ENCODE measurements around the gene CEMIP. TPM values are rescaled to one million over a fixed set of nuclear protein-coding genes. Genes with fewer than 3 reads are reported as not detected.
"Not testable (repeated sequence)": the region's sequence is repeated elsewhere in the genome, so short reads cannot be mapped to it uniquely, and the experiment has no call there.

Gene CEMIP
- total and polyA plus RNA-seq, 2 donors: 0.28 to 2.9 TPM

GRCh38 chr15:80753161-80753560 lies 26.0 kb upstream of the CEMIP start:
- H3K27ac ChIP-seq (ENCODE audit: low read depth in 1 of 2, low read length in 1 of 2): no peak overlapping the region
- H3K9me3 ChIP-seq (ENCODE audit: control insufficient read depth in 2 of 2, insufficient read depth in 1 of 2, low read length in 1 of 2): no peaks in the 10 kb centered on the region
- 82% methylated on average over 2 of the region's 2 CpGs for WGBS
- no peaks in the 10 kb centered on the region for H3K27me3 ChIP-seq (ENCODE audit: control insufficient read depth in 2 of 2, insufficient read depth in 1 of 2, low read length in 1 of 2)
- H3K4me1 ChIP-seq (ENCODE audit: control insufficient read depth in 2 of 2, insufficient read depth in 2 of 2, low read length in 2 of 2): no peaks in the 10 kb centered on the region
- DNase-seq (ENCODE audit: low read depth in 6 of 9, low spot score in 9 of 9): no peak
- H3K36me3 ChIP-seq (ENCODE audit: control insufficient read depth in 2 of 2, insufficient read depth in 2 of 2, low read length in 1 of 2): no peaks in the 10 kb centered on the region
- H3K4me3 ChIP-seq (ENCODE audit: low read length in 2 of 2): no peak overlapping the region

DNA sequence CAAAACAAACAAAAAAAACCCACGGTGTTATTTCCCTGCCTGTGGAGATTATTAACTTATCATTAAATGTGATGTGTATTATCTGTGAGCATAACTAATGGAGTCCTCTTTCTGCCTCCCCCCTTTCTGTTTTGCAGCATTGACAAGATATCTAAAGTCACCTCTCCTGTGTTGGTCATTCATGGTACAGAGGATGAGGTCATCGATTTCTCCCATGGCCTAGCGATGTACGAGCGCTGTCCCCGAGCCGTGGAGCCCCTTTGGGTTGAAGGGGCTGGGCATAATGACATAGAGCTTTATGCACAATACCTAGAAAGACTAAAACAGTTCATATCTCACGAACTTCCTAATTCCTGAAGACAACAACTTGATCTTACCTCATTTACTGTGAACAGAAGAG lies 25.2 kb upstream of the CEMIP start:
- 97% methylated on average over 8 of the region's 8 CpGs for WGBS
- Histone ChIP-seq H3K4me3 (ENCODE audit: low read length in 2 of 2) (no peak overlapping the region), H3K36me3 (ENCODE audit: control insufficient read depth in 2 of 2, insufficient read depth in 2 of 2, low read length in 1 of 2) (no peaks in the 10 kb centered on the region), H3K9me3 (ENCODE audit: control insufficient read depth in 2 of 2, insufficient read depth in 1 of 2, low read length in 1 of 2) (no peaks in the 10 kb centered on the region), H3K27me3 (ENCODE audit: control insufficient read depth in 2 of 2, insufficient read depth in 1 of 2, low read length in 1 of 2) (no peaks in the 10 kb centered on the region), H3K4me1 (ENCODE audit: control insufficient read depth in 2 of 2, insufficient read depth in 2 of 2, low read length in 2 of 2) (no peaks in the 10 kb centered on the region), H3K27ac (ENCODE audit: low read depth in 1 of 2, low read length in 1 of 2) (no peak overlapping the region)
- DNase-seq (ENCODE audit: low read depth in 6 of 9, low spot score in 9 of 9): no peak

GRCh38 chr15:80755885-80756284 lies 23.3 kb upstream of the CEMIP start:
- no peak overlapping the region for H3K4me3 ChIP-seq (ENCODE audit: low read length in 2 of 2)
- no peaks in the 10 kb centered on the region for H3K9me3 ChIP-seq (ENCODE audit: control insufficient read depth in 2 of 2, insufficient read depth in 1 of 2, low read length in 1 of 2)
- H3K36me3 ChIP-seq (ENCODE audit: control insufficient read depth in 2 of 2, insufficient read depth in 2 of 2, low read length in 1 of 2): no peaks in the 10 kb centered on the region
- WGBS: 68% methylated on average over 3 of the region's 3 CpGs
- DNase-seq (ENCODE audit: low read depth in 6 of 9, low spot score in 9 of 9): no peak
- no peak overlapping the region for H3K27ac ChIP-seq (ENCODE audit: low read depth in 1 of 2, low read length in 1 of 2)
- no peaks in the 10 kb centered on the region for H3K27me3 ChIP-seq (ENCODE audit: control insufficient read depth in 2 of 2, insufficient read depth in 1 of 2, low read length in 1 of 2)
- H3K4me1 ChIP-seq (ENCODE audit: control insufficient read depth in 2 of 2, insufficient read depth in 2 of 2, low read length in 2 of 2): no peaks in the 10 kb centered on the region

DNA sequence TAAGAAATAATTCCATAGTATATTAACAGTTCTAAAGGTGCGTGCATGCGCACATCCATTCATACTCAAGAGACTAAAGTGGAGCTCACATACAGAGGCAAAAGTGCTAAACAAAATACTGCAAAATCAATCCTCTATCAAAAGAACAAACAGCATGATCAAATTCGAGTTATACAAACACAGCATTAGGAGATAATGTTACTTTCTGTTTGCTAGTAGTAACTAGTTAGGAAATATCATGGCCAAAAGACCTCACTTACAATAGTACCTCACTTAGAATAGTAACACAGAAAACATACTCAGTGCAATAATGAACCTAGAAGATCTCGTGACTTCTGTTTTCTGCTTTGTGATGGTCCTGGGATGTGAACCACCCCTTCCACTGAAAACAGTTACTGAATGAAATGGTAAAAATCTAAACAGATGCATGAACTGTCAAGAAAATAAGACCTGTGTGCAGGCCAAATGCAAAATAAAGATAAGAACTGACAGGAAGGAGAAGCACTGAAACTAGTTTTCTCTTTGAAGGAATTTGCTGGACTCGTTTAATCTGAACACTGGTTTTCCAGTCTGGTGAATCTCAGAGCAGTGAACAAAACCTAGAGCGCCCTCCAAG lies 20.9 kb upstream of the CEMIP start:
- H3K27ac ChIP-seq (ENCODE audit: low read depth in 1 of 2, low read length in 1 of 2): no peak overlapping the region
- no peaks in the 10 kb centered on the region for H3K27me3 ChIP-seq (ENCODE audit: control insufficient read depth in 2 of 2, insufficient read depth in 1 of 2, low read length in 1 of 2)
- no peak for DNase-seq (ENCODE audit: low read depth in 6 of 9, low spot score in 9 of 9)
- H3K36me3 ChIP-seq (ENCODE audit: control insufficient read depth in 2 of 2, insufficient read depth in 2 of 2, low read length in 1 of 2): no peaks in the 10 kb centered on the region
- WGBS: 70% methylated on average over 6 of the region's 6 CpGs
- H3K4me1 ChIP-seq (ENCODE audit: control insufficient read depth in 2 of 2, insufficient read depth in 2 of 2, low read length in 2 of 2): no peaks in the 10 kb centered on the region
- no peaks in the 10 kb centered on the region for H3K9me3 ChIP-seq (ENCODE audit: control insufficient read depth in 2 of 2, insufficient read depth in 1 of 2, low read length in 1 of 2)
- no peak overlapping the region for H3K4me3 ChIP-seq (ENCODE audit: low read length in 2 of 2)

GRCh38 chr15:80760960-80761359 lies 18.2 kb upstream of the CEMIP start:
- Histone ChIP-seq H3K9me3 (ENCODE audit: control insufficient read depth in 2 of 2, insufficient read depth in 1 of 2, low read length in 1 of 2) (no peaks in the 10 kb centered on the region), H3K27me3 (ENCODE audit: control insufficient read depth in 2 of 2, insufficient read depth in 1 of 2, low read length in 1 of 2) (no peaks in the 10 kb centered on the region), H3K4me3 (ENCODE audit: low read length in 2 of 2) (no peak overlapping the region), H3K4me1 (ENCODE audit: control insufficient read depth in 2 of 2, insufficient read depth in 2 of 2, low read length in 2 of 2) (no peaks in the 10 kb centered on the region), H3K36me3 (ENCODE audit: control insufficient read depth in 2 of 2, insufficient read depth in 2 of 2, low read length in 1 of 2) (no peaks in the 10 kb centered on the region), H3K27ac (ENCODE audit: low read depth in 1 of 2, low read length in 1 of 2) (no peak overlapping the region)
- DNase-seq (ENCODE audit: low read depth in 6 of 9, low spot score in 9 of 9): no peak
- WGBS: 26% methylated on average over 4 of the region's 4 CpGs

DNA sequence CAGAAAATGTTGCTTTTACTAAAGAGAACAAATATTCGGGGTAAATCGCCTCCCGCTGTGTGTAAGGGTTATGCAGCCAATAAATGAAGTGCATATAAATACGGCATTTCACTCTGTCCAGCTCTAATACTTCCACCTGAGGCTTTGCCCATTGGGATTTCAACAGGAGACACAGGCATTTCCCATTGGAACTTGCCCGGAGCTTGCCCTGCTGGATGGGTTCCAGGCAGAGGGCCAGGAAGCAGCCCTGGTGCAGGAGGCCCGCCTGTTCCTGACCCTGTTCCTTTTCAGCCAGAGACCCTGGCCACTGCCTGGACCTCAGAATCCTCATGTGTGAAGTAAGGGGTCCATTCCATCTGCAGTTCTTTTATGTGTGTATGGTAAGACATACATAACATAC lies 17.4 kb upstream of the CEMIP start:
- WGBS: 96% methylated on average over 6 of the region's 6 CpGs
- H3K4me1 ChIP-seq (ENCODE audit: control insufficient read depth in 2 of 2, insufficient read depth in 2 of 2, low read length in 2 of 2): no peaks in the 10 kb centered on the region
- H3K36me3 ChIP-seq (ENCODE audit: control insufficient read depth in 2 of 2, insufficient read depth in 2 of 2, low read length in 1 of 2): no peaks in the 10 kb centered on the region
- H3K27ac ChIP-seq (ENCODE audit: low read depth in 1 of 2, low read length in 1 of 2): no peak overlapping the region
- no peak for DNase-seq (ENCODE audit: low read depth in 6 of 9, low spot score in 9 of 9)
- no peaks in the 10 kb centered on the region for H3K27me3 ChIP-seq (ENCODE audit: control insufficient read depth in 2 of 2, insufficient read depth in 1 of 2, low read length in 1 of 2)
- no peaks in the 10 kb centered on the region for H3K9me3 ChIP-seq (ENCODE audit: control insufficient read depth in 2 of 2, insufficient read depth in 1 of 2, low read length in 1 of 2)
- no peak overlapping the region for H3K4me3 ChIP-seq (ENCODE audit: low read length in 2 of 2)

GRCh38 chr15:80763235-80763634 lies 15.9 kb upstream of the CEMIP start:
- H3K9me3 ChIP-seq (ENCODE audit: control insufficient read depth in 2 of 2, insufficient read depth in 1 of 2, low read length in 1 of 2); H3K4me3 ChIP-seq (ENCODE audit: low read length in 2 of 2); H3K4me1 ChIP-seq (ENCODE audit: control insufficient read depth in 2 of 2, insufficient read depth in 2 of 2, low read length in 2 of 2); H3K27ac ChIP-seq (ENCODE audit: low read depth in 1 of 2, low read length in 1 of 2); DNase-seq (ENCODE audit: low read depth in 6 of 9, low spot score in 9 of 9); H3K36me3 ChIP-seq (ENCODE audit: control insufficient read depth in 2 of 2, insufficient read depth in 2 of 2, low read length in 1 of 2); H3K27me3 ChIP-seq (ENCODE audit: control insufficient read depth in 2 of 2, insufficient read depth in 1 of 2, low read length in 1 of 2): not testable (repeated sequence)
- WGBS: over 99% methylated on average over 3 of the region's 3 CpGs

DNA sequence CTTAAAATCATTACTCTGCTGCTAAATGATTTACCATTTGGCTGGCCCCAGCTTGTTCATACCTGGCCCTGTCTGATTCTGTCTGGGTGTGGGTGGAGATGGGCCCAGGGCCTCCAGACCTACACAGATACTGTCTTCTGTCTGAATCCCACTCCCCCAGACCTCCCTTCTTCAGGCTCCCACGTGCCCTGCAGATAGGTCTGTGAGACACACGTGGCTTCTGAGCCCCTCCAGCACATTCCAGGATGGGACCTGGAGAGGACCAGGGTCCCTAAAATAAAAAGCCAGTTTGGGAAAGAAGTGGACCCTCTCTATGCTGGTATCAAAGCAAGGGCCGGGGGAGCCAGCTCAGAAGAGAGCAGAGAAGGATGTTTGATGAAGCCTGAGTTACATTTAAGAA lies 14.6 kb upstream of the CEMIP start:
- Histone ChIP-seq H3K9me3 (ENCODE audit: control insufficient read depth in 2 of 2, insufficient read depth in 1 of 2, low read length in 1 of 2) (no peaks in the 10 kb centered on the region), H3K4me1 (ENCODE audit: control insufficient read depth in 2 of 2, insufficient read depth in 2 of 2, low read length in 2 of 2) (no peaks in the 10 kb centered on the region), H3K4me3 (ENCODE audit: low read length in 2 of 2) (no peak overlapping the region), H3K27ac (ENCODE audit: low read depth in 1 of 2, low read length in 1 of 2) (no peak overlapping the region), H3K36me3 (ENCODE audit: control insufficient read depth in 2 of 2, insufficient read depth in 2 of 2, low read length in 1 of 2) (no peaks in the 10 kb centered on the region), H3K27me3 (ENCODE audit: control insufficient read depth in 2 of 2, insufficient read depth in 1 of 2, low read length in 1 of 2) (no peaks in the 10 kb centered on the region)
- WGBS: 93% methylated on average over 3 of the region's 3 CpGs
- DNase-seq (ENCODE audit: low read depth in 6 of 9, low spot score in 9 of 9): no peak

DNA sequence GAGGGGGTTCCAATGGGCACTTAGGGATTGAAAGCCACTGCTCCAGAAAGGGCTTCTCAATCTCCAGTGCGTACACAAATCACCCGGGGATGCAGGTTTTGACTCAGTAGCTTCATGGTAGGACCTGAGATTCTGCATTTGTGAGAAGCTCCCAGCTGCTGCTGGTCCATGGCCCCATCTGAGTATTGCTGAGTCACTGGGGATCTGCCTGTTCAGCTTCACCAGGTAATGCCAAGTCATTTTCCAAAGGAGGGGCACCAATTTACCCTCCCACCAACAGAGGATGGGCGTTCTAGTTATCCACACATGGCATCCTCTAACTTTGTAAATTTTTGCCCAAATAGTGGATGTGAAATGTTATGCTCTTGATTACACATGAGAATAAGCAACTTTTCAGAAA lies 12.9 kb upstream of the CEMIP start:
- no peak for DNase-seq (ENCODE audit: low read depth in 6 of 9, low spot score in 9 of 9)
- no peaks in the 10 kb centered on the region for H3K4me1 ChIP-seq (ENCODE audit: control insufficient read depth in 2 of 2, insufficient read depth in 2 of 2, low read length in 2 of 2)
- 87% methylated on average over 3 of the region's 3 CpGs for WGBS
- H3K27ac ChIP-seq (ENCODE audit: low read depth in 1 of 2, low read length in 1 of 2): no peak overlapping the region
- no peaks in the 10 kb centered on the region for H3K27me3 ChIP-seq (ENCODE audit: control insufficient read depth in 2 of 2, insufficient read depth in 1 of 2, low read length in 1 of 2)
- H3K36me3 ChIP-seq (ENCODE audit: control insufficient read depth in 2 of 2, insufficient read depth in 2 of 2, low read length in 1 of 2): no peaks in the 10 kb centered on the region
- no peaks in the 10 kb centered on the region for H3K9me3 ChIP-seq (ENCODE audit: control insufficient read depth in 2 of 2, insufficient read depth in 1 of 2, low read length in 1 of 2)
- no peak overlapping the region for H3K4me3 ChIP-seq (ENCODE audit: low read length in 2 of 2)

GRCh38 chr15:80768158-80768557 lies 11.0 kb upstream of the CEMIP start:
- Histone ChIP-seq H3K36me3 (ENCODE audit: control insufficient read depth in 2 of 2, insufficient read depth in 2 of 2, low read length in 1 of 2) (no peaks in the 10 kb centered on the region), H3K27me3 (ENCODE audit: control insufficient read depth in 2 of 2, insufficient read depth in 1 of 2, low read length in 1 of 2) (no peaks in the 10 kb centered on the region), H3K9me3 (ENCODE audit: control insufficient read depth in 2 of 2, insufficient read depth in 1 of 2, low read length in 1 of 2) (no peaks in the 10 kb centered on the region), H3K27ac (ENCODE audit: low read depth in 1 of 2, low read length in 1 of 2) (no peak overlapping the region), H3K4me3 (ENCODE audit: low read length in 2 of 2) (no peak overlapping the region), H3K4me1 (ENCODE audit: control insufficient read depth in 2 of 2, insufficient read depth in 2 of 2, low read length in 2 of 2) (no peaks in the 10 kb centered on the region)
- 96% methylated on average over 1 of the region's 1 CpG for WGBS
- no peak for DNase-seq (ENCODE audit: low read depth in 6 of 9, low spot score in 9 of 9)

Measured in thymus (tissue), 11 donors.